Activated T-cell treated with anti-CD3 and anti-CD28 coated beads, Interleukin-2, amount 50 U/mL, for 4 hours (primary cell): ENCODE measurements around the gene SATB1. TPM values are rescaled to one million over a fixed set of nuclear protein-coding genes. Genes with fewer than 3 reads are reported as not detected.
"Not testable (repeated sequence)": the region's sequence is repeated elsewhere in the genome, so short reads cannot be mapped to it uniquely, and the experiment has no call there.

ENCODE experiments used
- ATAC-seq, 2 donors: fragments of 200-7000 bp; cut with Tn5 transposase; one replicate each; pipeline ENCODE4 v1.10.0; 2021
- DNase-seq: peaks from one replicate; pipeline ENCODE4 v3.0.0-alpha.2; 2020
- H3K27me3 Mint-ChIP-seq: one replicate; pipeline ENCODE4 v1.8.0; 2021; ENCODE audit warnings: low read depth, mixed read lengths
- H3K36me3 Mint-ChIP-seq: one replicate; pipeline ENCODE4 v1.8.0; 2022; ENCODE audit warnings: mixed read lengths; ENCODE audit not compliant: insufficient read depth
- H3K4me1 Mint-ChIP-seq: one replicate; pipeline ENCODE4 v1.8.0; 2021; ENCODE audit warnings: low read depth, mixed read lengths
- H3K4me3 Mint-ChIP-seq: one replicate; pipeline ENCODE4 v1.8.0; 2021; ENCODE audit warnings: mild to moderate bottlenecking, moderate library complexity, mixed read lengths
- H3K9me3 Mint-ChIP-seq: one replicate; pipeline ENCODE4 v1.8.0; 2021; ENCODE audit warnings: mixed read lengths
- total RNA-seq, 3 donors: library from RNA; stranded (reverse); gene quantifications; one replicate each; pipeline ENCODE4 v1.2.1, GENCODE V29; 2021

The SATB1 gene
- 100 to 1,000 TPM; 209 to 239 (median 228) TPM for total RNA-seq

GRCh38 chr3:18424729-18425640, at the start of gene SATB1:
Gene SATB1 (minus strand): TSS chr3:18425339. CDS start chr3:18420967, 4,372 bp downstream.
- Mint-ChIP-seq H3K27me3 (no peaks in the 10 kb centered on the region), H3K36me3 (peaks cover 25% of the 10 kb centered on the region), H3K4me3 (peak within 1 kb of the TSS; percentile 92), H3K4me1 (peaks cover 73% of the 10 kb centered on the region), H3K9me3 (no peaks in the 10 kb centered on the region)
- peak; percentile 37 to 51 for ATAC-seq
- peak; percentile 58 for DNase-seq

- Mint-ChIP-seq H3K4me3 (no peak overlapping the region), H3K27me3 (no peaks in the 10 kb centered on the region), H3K4me1 (peaks cover 7% of the 10 kb centered on the region), H3K36me3 (peaks cover 25% of the 10 kb centered on the region), H3K9me3 (peaks cover 8% of the 10 kb centered on the region)
- DNase-seq (no peak), ATAC-seq (no peak)
These were observed 49.1 kb upstream of the SATB1 start for GRCh38 chr3:18474202-18474601.

- peaks cover 3% of the 10 kb centered on the region for H3K4me1 Mint-ChIP-seq
- H3K4me3 Mint-ChIP-seq, result no peak overlapping the region
- H3K36me3 Mint-ChIP-seq, result peaks cover 56% of the 10 kb centered on the region
- no peak for ATAC-seq
- peaks cover 9% of the 10 kb centered on the region for H3K9me3 Mint-ChIP-seq
- H3K27me3 Mint-ChIP-seq, result no peaks in the 10 kb centered on the region
- no peak for DNase-seq
These were observed 44.6 kb upstream of the SATB1 start for GRCh38 chr3:18469775-18470174.

- H3K9me3 Mint-ChIP-seq, result peaks cover 10% of the 10 kb centered on the region
- no peak overlapping the region for H3K4me3 Mint-ChIP-seq
- H3K27me3 Mint-ChIP-seq, result no peaks in the 10 kb centered on the region
- ATAC-seq (no peak), DNase-seq (no peak)
- peaks cover 61% of the 10 kb centered on the region for H3K36me3 Mint-ChIP-seq
- H3K4me1 Mint-ChIP-seq, result peaks cover 3% of the 10 kb centered on the region
These were observed 41.0 kb upstream of the SATB1 start for GRCh38 chr3:18466136-18466535.

GRCh38 chr3:18454766-18455165, 29.6 kb upstream of the SATB1 start:
- Mint-ChIP-seq H3K4me3 (no peak overlapping the region), H3K36me3 (peaks cover 26% of the 10 kb centered on the region), H3K4me1 (peaks cover 36% of the 10 kb centered on the region), H3K9me3 (peaks cover 9% of the 10 kb centered on the region), H3K27me3 (no peaks in the 10 kb centered on the region)
- DNase-seq (no peak), ATAC-seq (no peak)

GRCh38 chr3:18449618-18450017, 24.5 kb upstream of the SATB1 start:
- peaks cover 37% of the 10 kb centered on the region for H3K4me1 Mint-ChIP-seq
- H3K4me3 Mint-ChIP-seq, H3K27me3 Mint-ChIP-seq, DNase-seq, ATAC-seq, H3K9me3 Mint-ChIP-seq: not testable (repeated sequence)
- peaks cover 35% of the 10 kb centered on the region for H3K36me3 Mint-ChIP-seq

- ATAC-seq (no peak), DNase-seq (no peak)
- Mint-ChIP-seq H3K9me3 (peaks cover 6% of the 10 kb centered on the region), H3K4me3 (peak overlapping the region; percentile 97), H3K4me1 (peaks cover 33% of the 10 kb centered on the region), H3K36me3 (peaks cover 28% of the 10 kb centered on the region), H3K27me3 (no peaks in the 10 kb centered on the region)
These were observed 22.6 kb upstream of the SATB1 start for GRCh38 chr3:18447720-18448119.

GRCh38 chr3:18446149-18446825, 21.1 kb upstream of the SATB1 start:
- Mint-ChIP-seq H3K27me3 (no peaks in the 10 kb centered on the region), H3K36me3 (peaks cover 29% of the 10 kb centered on the region), H3K9me3 (peaks cover 6% of the 10 kb centered on the region), H3K4me1 (peaks cover 30% of the 10 kb centered on the region), H3K4me3 (peak overlapping the region; percentile 97)
- ATAC-seq (no peak), DNase-seq (no peak)

- Mint-ChIP-seq H3K36me3 (peaks cover 31% of the 10 kb centered on the region), H3K9me3 (peaks cover 6% of the 10 kb centered on the region), H3K27me3 (no peaks in the 10 kb centered on the region), H3K4me1 (peaks cover 34% of the 10 kb centered on the region), H3K4me3 (peak overlapping the region; percentile 97)
- peak; percentile 67 for DNase-seq
- ATAC-seq, result peak; percentile 64 to 71
These were observed 20.4 kb upstream of the SATB1 start for GRCh38 chr3:18445401-18446148.

GRCh38 chr3:18444595-18445400, 19.7 kb upstream of the SATB1 start:
- Mint-ChIP-seq H3K9me3 (peaks cover 6% of the 10 kb centered on the region), H3K27me3 (no peaks in the 10 kb centered on the region), H3K4me1 (peaks cover 38% of the 10 kb centered on the region), H3K36me3 (peaks cover 27% of the 10 kb centered on the region), H3K4me3 (peak overlapping the region; percentile 95)
- ATAC-seq, result peak; percentile 74
- peak; percentile 78 for DNase-seq

GRCh38 chr3:18443665-18444594, 18.8 kb upstream of the SATB1 start:
- ATAC-seq (no peak), DNase-seq (peak; percentile 11)
- Mint-ChIP-seq H3K9me3 (peaks cover 6% of the 10 kb centered on the region), H3K4me3 (peak overlapping the region; percentile 95), H3K4me1 (peaks cover 46% of the 10 kb centered on the region), H3K27me3 (no peaks in the 10 kb centered on the region), H3K36me3 (peaks cover 20% of the 10 kb centered on the region)

- ATAC-seq (peak in 1 of 2 donors; percentile 7), DNase-seq (no peak)
- Mint-ChIP-seq H3K4me1 (peaks cover 53% of the 10 kb centered on the region), H3K36me3 (peaks cover 21% of the 10 kb centered on the region), H3K27me3 (no peaks in the 10 kb centered on the region), H3K9me3 (peaks cover 2% of the 10 kb centered on the region), H3K4me3 (peak overlapping the region; percentile 95)
These were observed 17.9 kb upstream of the SATB1 start for GRCh38 chr3:18442756-18443664.
